ENCODE data around the gene SPDYE3.
"Not testable (repeated sequence)": the region's sequence is repeated elsewhere in the genome, so short reads cannot be mapped to it uniquely, and the experiment has no call there.

The SPDYE3 gene

GRCh38 chr7:100348805-100349204 is 41.3 kb downstream of the SPDYE3 start:
- no peak overlapping the region for H3K4me3 ChIP-seq (replicated peaks; ENCODE audit: low read depth, low read length)
- no peak for TF ChIP-seq CTCF (IDR thresholded peaks at IDR 0.05; ENCODE audit: low read length, missing control alignments)
- DNase-seq (ENCODE audit: low read depth) = no peak

- TF ChIP-seq CTCF (IDR thresholded peaks at IDR 0.05; ENCODE audit: low read length, missing control alignments) = no peak
- no peak overlapping the region for H3K4me3 ChIP-seq (replicated peaks; ENCODE audit: low read depth, low read length)
- DNase-seq (ENCODE audit: low read depth) = no peak
These were observed 42.3 kb downstream of the SPDYE3 start for GRCh38 chr7:100349757-100350156.

- TF ChIP-seq CTCF (IDR thresholded peaks at IDR 0.05; ENCODE audit: low read length, missing control alignments) = no peak
- no peak overlapping the region for H3K4me3 ChIP-seq (replicated peaks; ENCODE audit: low read depth, low read length)
- DNase-seq (ENCODE audit: low read depth) = no peak
These were observed 44.2 kb downstream of the SPDYE3 start for GRCh38 chr7:100351657-100352058.

- DNase-seq (ENCODE audit: low read depth); H3K4me3 ChIP-seq (replicated peaks; ENCODE audit: low read depth, low read length): not testable (repeated sequence)
These were observed 44.8 kb downstream of the SPDYE3 start for GRCh38 chr7:100352230-100352781.

- TF ChIP-seq CTCF (IDR thresholded peaks at IDR 0.05; ENCODE audit: low read length, missing control alignments) = no peak
- H3K4me3 ChIP-seq (replicated peaks; ENCODE audit: low read depth, low read length) = no peak overlapping the region
These were observed 45.6 kb downstream of the SPDYE3 start for GRCh38 chr7:100352984-100353684.

GRCh38 chr7:100353685-100354330 is 46.3 kb downstream of the SPDYE3 start:
- no peak for TF ChIP-seq CTCF (IDR thresholded peaks at IDR 0.05; ENCODE audit: low read length, missing control alignments)
- DNase-seq (ENCODE audit: low read depth) = no peak
- no peak overlapping the region for H3K4me3 ChIP-seq (replicated peaks; ENCODE audit: low read depth, low read length)

More at GRCh38 chr7:100352984-100353684, 45.6 kb downstream of the SPDYE3 start:
- DNase-seq (ENCODE audit: low read depth) = no peak

- no peak for DNase-seq (ENCODE audit: low read depth)
- no peak for TF ChIP-seq CTCF (IDR thresholded peaks at IDR 0.05; ENCODE audit: low read length, missing control alignments)
- H3K4me3 ChIP-seq (replicated peaks; ENCODE audit: low read depth, low read length) = no peak overlapping the region
These were observed 49.0 kb downstream of the SPDYE3 start for GRCh38 chr7:100356416-100357068.
